Fibroblast of skin of scalp (primary cell): ENCODE results near the gene POTEI. TPM values are rescaled to one million over a fixed set of nuclear protein-coding genes. Genes with fewer than 3 reads are reported as not detected.
"Not testable (repeated sequence)": the region's sequence is repeated elsewhere in the genome, so short reads cannot be mapped to it uniquely, and the experiment has no call there.

Source experiments
- DNase-seq: peaks from one replicate; pipeline ENCODE4 v3.0.0-alpha.2; 2013
- polyA plus RNA-seq, 2 experiments: library from polyadenylated mRNA; unstranded; fragments of 120-200 nt; gene quantifications; one replicate each; pipeline ENCODE4 v1.2.1, GENCODE V29; 2013; ENCODE audit not compliant: insufficient read length in 2 of 2

The POTEI gene
- 0.06 TPM for polyA plus RNA-seq (2013, experiment 1 of 2; ENCODE audit: insufficient read length)
- 0.26 TPM for polyA plus RNA-seq (2013, experiment 2 of 2; ENCODE audit: insufficient read length)

GRCh38 chr2:130509228-130509627 lies at the start of gene POTEI:
Gene POTEI (minus strand): TSS chr2:130509328. CDS start chr2:130509235, 93 bp downstream.
- DNase-seq, result not testable (repeated sequence)

GRCh38 chr2:130556441-130556840 lies 47.3 kb upstream of the POTEI start:
- DNase-seq, result not testable (repeated sequence)

GRCh38 chr2:130554178-130554577 lies 45.0 kb upstream of the POTEI start:
- DNase-seq, result not testable (repeated sequence)

GRCh38 chr2:130549475-130549874 lies 40.3 kb upstream of the POTEI start:
- DNase-seq, result not testable (repeated sequence)

- DNase-seq, result not testable (repeated sequence)
Measured at GRCh38 chr2:130548418-130548817, 39.3 kb upstream of the POTEI start.

- DNase-seq, result not testable (repeated sequence)
Measured at GRCh38 chr2:130544978-130545377, 35.9 kb upstream of the POTEI start.

GRCh38 chr2:130543785-130544528 lies 34.8 kb upstream of the POTEI start:
- DNase-seq, result not testable (repeated sequence)

GRCh38 chr2:130542789-130543188 lies 33.7 kb upstream of the POTEI start:
- DNase-seq, result not testable (repeated sequence)

- DNase-seq, result not testable (repeated sequence)
Measured at GRCh38 chr2:130538271-130538670, 29.1 kb upstream of the POTEI start.

GRCh38 chr2:130536654-130537053 lies 27.5 kb upstream of the POTEI start:
- not testable (repeated sequence) for DNase-seq

GRCh38 chr2:130531672-130532071 lies 22.5 kb upstream of the POTEI start:
- not testable (repeated sequence) for DNase-seq

- DNase-seq, result not testable (repeated sequence)
Measured at GRCh38 chr2:130531225-130531624, 22.1 kb upstream of the POTEI start.

- DNase-seq, result not testable (repeated sequence)
Measured at GRCh38 chr2:130530212-130530611, 21.1 kb upstream of the POTEI start.

GRCh38 chr2:130529545-130529944 lies 20.4 kb upstream of the POTEI start:
- DNase-seq, result not testable (repeated sequence)

GRCh38 chr2:130527365-130527967 lies 18.3 kb upstream of the POTEI start:
- DNase-seq, result not testable (repeated sequence)

GRCh38 chr2:130522390-130522789 lies 13.3 kb upstream of the POTEI start:
- not testable (repeated sequence) for DNase-seq

- not testable (repeated sequence) for DNase-seq
Measured at GRCh38 chr2:130520992-130521391, 11.9 kb upstream of the POTEI start, which contains the start of gene CFC1B. Gene CFC1B (plus strand): TSS chr2:130521222. CDS start chr2:130521485, 263 bp downstream.

GRCh38 chr2:130518516-130519106 lies 9.5 kb upstream of the POTEI start:
- not testable (repeated sequence) for DNase-seq

GRCh38 chr2:130511747-130512451 lies 2.8 kb upstream of the POTEI start:
- DNase-seq, result not testable (repeated sequence)

- DNase-seq, result not testable (repeated sequence)
Measured at GRCh38 chr2:130510807-130511746, 1.9 kb upstream of the POTEI start.

GRCh38 chr2:130491073-130491472 lies 18.1 kb downstream of the POTEI start:
- DNase-seq, result not testable (repeated sequence)
